Measurements from ENCODE around the gene DIP2C. TPM values are rescaled to one million over a fixed set of nuclear protein-coding genes. Genes with fewer than 3 reads are reported as not detected.
A peak's percentile ranks its signal among the peaks of the same experiment; 100 is the strongest.
"Not testable (repeated sequence)": the region's sequence is repeated elsewhere in the genome, so short reads cannot be mapped to it uniquely, and the experiment has no call there.

Gene DIP2C
- total RNA-seq, 3 donors from 2014 or later: 8.0 to 72.0 (median 8.5) TPM

DNA sequence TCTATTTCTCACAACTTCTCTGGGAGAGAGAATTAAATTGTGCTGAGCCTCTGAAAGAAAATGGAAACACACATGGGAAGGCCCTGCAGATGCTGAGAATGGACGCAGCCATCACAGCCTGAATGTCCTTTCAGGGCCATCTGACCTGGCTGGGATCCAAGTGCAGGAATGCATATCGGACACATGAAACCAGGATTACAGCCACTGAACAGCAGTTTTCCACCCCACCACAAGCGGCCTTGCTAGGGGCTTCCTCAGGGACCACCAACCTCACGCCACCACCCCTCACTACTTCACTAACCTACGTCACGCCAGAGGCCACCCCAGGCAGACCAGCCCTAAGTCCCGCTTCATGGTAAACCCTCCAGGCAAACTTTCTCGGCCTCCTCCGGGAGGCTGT, 103.3 kb downstream of the DIP2C start:
- TF ChIP-seq, protein P1, sequence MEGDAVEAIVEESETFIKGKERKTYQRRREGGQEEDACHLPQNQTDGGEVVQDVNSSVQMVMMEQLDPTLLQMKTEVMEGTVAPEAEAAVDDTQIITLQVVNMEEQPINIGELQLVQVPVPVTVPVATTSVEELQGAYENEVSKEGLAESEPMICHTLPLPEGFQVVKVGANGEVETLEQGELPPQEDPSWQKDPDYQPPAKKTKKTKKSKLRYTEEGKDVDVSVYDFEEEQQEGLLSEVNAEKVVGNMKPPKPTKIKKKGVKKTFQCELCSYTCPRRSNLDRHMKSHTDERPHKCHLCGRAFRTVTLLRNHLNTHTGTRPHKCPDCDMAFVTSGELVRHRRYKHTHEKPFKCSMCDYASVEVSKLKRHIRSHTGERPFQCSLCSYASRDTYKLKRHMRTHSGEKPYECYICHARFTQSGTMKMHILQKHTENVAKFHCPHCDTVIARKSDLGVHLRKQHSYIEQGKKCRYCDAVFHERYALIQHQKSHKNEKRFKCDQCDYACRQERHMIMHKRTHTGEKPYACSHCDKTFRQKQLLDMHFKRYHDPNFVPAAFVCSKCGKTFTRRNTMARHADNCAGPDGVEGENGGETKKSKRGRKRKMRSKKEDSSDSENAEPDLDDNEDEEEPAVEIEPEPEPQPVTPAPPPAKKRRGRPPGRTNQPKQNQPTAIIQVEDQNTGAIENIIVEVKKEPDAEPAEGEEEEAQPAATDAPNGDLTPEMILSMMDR (IDR thresholded peaks at IDR 0.05): no peak
- H3K4me1 ChIP-seq (ENCODE audit: low read depth): no peaks in the 10 kb centered on the region
- H3K9me3 ChIP-seq: no peaks in the 10 kb centered on the region
- no peak overlapping the region for H3K4me3 ChIP-seq
- intact Hi-C loops (cut with DNase I, micrococcal nuclease): no loop called here
- no peaks in the 10 kb centered on the region for H3K36me3 ChIP-seq (ENCODE audit: low read depth)
- ATAC-seq: no peak
- DNase-seq: no peak

DNA sequence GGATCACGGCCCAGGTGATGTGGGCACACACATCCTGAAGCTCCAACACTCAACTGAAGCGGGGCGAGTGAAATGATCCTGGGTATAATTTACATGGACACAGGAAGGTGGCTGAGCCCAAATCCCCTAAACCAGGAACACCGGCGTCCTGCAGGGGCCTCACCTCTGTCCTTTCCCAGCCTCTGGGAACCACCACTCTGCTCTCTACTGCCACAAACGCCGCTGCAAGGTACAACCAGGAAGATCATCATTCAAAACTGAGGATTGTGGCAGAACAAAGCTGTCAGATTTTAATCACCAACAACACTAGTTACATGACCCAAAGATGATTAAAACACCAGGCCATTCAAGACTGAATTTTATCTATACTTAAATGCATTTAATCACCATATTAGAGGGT, 104.0 kb downstream of the DIP2C start:
- no peak for ATAC-seq
- intact Hi-C loops (cut with DNase I, micrococcal nuclease): no loop called here
- Histone ChIP-seq H3K36me3 (ENCODE audit: low read depth) (no peaks in the 10 kb centered on the region), H3K4me3 (no peak overlapping the region), H3K9me3 (no peaks in the 10 kb centered on the region), H3K4me1 (ENCODE audit: low read depth) (no peaks in the 10 kb centered on the region)
- DNase-seq: no peak
- TF ChIP-seq, protein P1 (IDR thresholded peaks at IDR 0.05): no peak

DNA sequence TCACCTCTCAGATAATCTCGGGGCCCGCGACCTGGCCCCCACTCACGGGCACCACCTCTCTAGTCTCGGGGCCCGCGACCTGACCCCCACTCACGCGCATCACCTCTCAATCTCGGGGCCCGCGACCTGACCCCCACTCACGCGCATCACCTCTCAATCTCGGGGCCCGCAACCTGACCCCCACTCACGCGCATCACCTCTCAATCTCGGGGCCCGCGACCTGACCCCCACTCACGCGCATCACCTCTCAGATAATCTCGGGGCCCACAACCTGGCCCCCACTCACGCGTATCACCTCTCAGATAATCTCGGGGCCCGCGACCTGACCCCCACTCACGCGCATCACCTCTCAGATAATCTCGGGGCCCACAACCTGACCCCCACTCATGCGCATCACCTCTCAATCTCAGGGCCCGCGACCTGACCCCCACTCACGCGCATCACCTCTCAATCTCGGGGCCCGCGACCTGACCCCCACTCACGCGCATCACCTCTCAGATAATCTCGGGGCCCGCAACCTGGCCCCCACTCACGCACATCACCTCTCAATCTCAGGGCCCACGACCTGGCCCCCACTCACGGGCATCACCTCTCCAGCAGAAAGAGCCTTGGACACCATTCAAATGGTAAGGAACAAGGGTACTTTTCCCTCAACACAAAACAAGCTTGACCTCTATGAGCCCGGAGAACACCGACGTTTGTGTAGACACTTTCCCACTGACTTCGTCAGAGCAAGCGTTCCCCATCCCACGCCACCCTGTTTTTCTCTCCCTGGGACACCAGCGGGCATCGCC, 104.8 kb downstream of the DIP2C start:
- H3K9me3 ChIP-seq; H3K4me1 ChIP-seq (ENCODE audit: low read depth); intact Hi-C loops (cut with DNase I, micrococcal nuclease); H3K4me3 ChIP-seq; ATAC-seq; H3K36me3 ChIP-seq (ENCODE audit: low read depth); DNase-seq: not testable (repeated sequence)

DNA sequence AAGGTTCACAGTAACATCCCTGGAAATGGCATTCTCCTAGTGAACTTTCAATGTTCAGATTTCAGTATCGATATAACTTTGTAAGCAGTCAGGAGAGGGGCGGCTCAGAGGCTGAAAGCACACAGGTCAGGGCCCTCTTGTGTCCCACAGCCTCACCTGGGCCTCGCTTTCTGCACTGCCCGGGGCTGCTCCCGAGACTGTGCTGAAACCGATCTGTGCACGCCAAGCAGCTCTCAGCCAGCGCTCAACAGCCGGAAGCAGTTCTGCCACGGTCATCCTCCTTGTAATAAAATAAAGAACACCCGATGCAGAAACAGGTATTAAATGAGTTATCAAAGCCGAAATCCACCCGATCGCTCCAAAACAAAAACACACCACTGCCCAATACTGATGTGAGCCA, 106.0 kb downstream of the DIP2C start:
- no peaks in the 10 kb centered on the region for H3K36me3 ChIP-seq (ENCODE audit: low read depth)
- TF ChIP-seq, protein P1 (IDR thresholded peaks at IDR 0.05): no peak
- H3K4me1 ChIP-seq (ENCODE audit: low read depth): no peaks in the 10 kb centered on the region
- H3K9me3 ChIP-seq: no peaks in the 10 kb centered on the region
- DNase-seq: no peak
- ATAC-seq: no peak
- intact Hi-C loops (cut with DNase I, micrococcal nuclease): no loop called here
- no peak overlapping the region for H3K4me3 ChIP-seq

DNA sequence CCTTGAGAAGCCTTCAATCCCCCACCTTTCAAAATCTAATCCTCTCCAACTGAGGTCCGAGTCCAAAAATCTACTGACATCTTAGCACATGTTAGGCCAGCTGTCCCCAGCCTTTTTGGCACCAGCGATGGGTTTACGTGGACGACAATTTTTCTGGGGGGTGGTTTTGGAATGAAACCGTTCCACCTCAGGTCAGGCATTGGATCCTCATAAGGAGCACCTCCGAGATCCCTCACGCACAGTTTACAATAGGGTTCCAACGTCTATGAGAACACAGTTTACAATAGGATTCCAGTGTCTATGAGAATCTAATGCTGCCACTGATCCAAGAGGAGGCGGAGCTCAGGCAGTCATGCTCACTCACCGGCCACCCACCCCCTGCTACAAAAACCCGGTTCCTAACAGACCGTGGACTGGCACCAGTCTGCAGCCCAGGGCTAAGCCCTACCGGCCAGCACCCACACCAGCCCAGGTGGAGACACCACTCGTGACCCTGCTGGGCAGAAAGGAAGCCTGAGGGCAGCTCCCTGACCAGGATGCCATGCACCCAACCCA, 107.6 kb downstream of the DIP2C start:
- Histone ChIP-seq H3K9me3 (no peaks in the 10 kb centered on the region), H3K36me3 (ENCODE audit: low read depth) (no peaks in the 10 kb centered on the region), H3K4me1 (ENCODE audit: low read depth) (no peaks in the 10 kb centered on the region), H3K4me3 (no peak overlapping the region)
- DNase-seq (no peak), ATAC-seq (no peak)
- intact Hi-C loops (cut with DNase I, micrococcal nuclease): no loop called here
- TF ChIP-seq, protein P1 (IDR thresholded peaks at IDR 0.05): no peak

DNA sequence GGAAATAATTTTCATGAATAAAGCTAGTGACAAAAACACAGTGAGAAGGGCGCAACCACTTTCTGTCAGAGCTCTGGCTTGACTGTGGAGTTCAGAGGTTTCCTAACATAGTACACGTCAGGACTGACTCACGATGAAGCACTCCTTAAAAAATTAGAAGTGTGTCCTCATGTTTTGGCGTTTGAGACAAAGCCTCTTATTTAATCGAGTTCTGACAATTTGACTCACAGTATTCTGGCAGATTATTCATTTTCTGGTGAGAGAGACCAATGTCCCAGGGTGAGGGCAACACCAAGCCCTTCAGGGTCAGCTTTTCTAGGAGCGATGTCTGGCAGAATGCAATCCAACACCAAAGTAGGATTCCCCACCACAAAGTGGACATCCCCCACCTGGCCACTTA, 108.7 kb downstream of the DIP2C start:
- intact Hi-C loops (cut with DNase I, micrococcal nuclease): no loop called here
- Histone ChIP-seq H3K9me3 (no peaks in the 10 kb centered on the region), H3K4me1 (ENCODE audit: low read depth) (peaks cover under 1% of the 10 kb centered on the region), H3K36me3 (ENCODE audit: low read depth) (no peaks in the 10 kb centered on the region), H3K4me3 (no peak overlapping the region)
- TF ChIP-seq, protein P1 (IDR thresholded peaks at IDR 0.05): no peak
- DNase-seq: no peak
- ATAC-seq: peak; percentile 41

Measured in mucosa of descending colon (tissue), 3 donors.